GM23338 (cell line): Measurements from ENCODE around the gene ATP5IF1. TPM values are rescaled to one million over a fixed set of nuclear protein-coding genes. Genes with fewer than 3 reads are reported as not detected.

Experiments used
- ATAC-seq: fragments of 200-7000 bp; cut with Tn5 transposase; 3 replicates; pipeline ENCODE4 v1.9.1; 2020
- DNase-seq: peaks from one replicate; pipeline ENCODE4 v3.0.0-alpha.2; 2015; ENCODE audit warnings: low spot score
- H2AFZ ChIP-seq: fragments of 200-600 bp; sonication (generic); 2 replicates; pipeline ENCODE4 v1.8.0; 2016; ENCODE audit warnings: antibody characterized with exemption, mild to moderate bottlenecking, moderate library complexity
- H3F3A ChIP-seq: fragments of 200-600 bp; sonication (generic); replicated peaks from 2 replicates; pipeline ENCODE4 v1.8.0; 2017; ENCODE audit warnings: antibody characterized with exemption, mixed run types, low read depth
- H3K27ac ChIP-seq: fragments of 200-600 bp; sonication (generic); 2 replicates; pipeline ENCODE4 v1.6.1; 2016; ENCODE audit warnings: low read depth
- H3K27me3 ChIP-seq: fragments of 200-600 bp; sonication (generic); 2 replicates; pipeline ENCODE4 v1.8.0; 2016; ENCODE audit warnings: mild to moderate bottlenecking, mixed run types, moderate library complexity; ENCODE audit not compliant: insufficient read depth
- H3K36me3 ChIP-seq: fragments of 200-600 bp; sonication (generic); 2 replicates; pipeline ENCODE4 v1.8.0; 2016; ENCODE audit warnings: mild to moderate bottlenecking; ENCODE audit not compliant: insufficient read depth
- H3K4me1 ChIP-seq: fragments of 200-600 bp; sonication (generic); 2 replicates; pipeline ENCODE4 v1.8.0; 2016; ENCODE audit warnings: mild to moderate bottlenecking, moderate library complexity; ENCODE audit not compliant: insufficient read depth
- H3K4me2 ChIP-seq: fragments of 200-600 bp; sonication (generic); 2 replicates; pipeline ENCODE4 v1.7.1; 2017; ENCODE audit warnings: mixed run types
- H3K4me3 ChIP-seq: fragments of 200-600 bp; sonication (generic); 2 replicates; pipeline ENCODE4 v1.6.1; 2016; ENCODE audit warnings: mixed run types
- H3K79me2 ChIP-seq: fragments of 200-600 bp; sonication (generic); replicated peaks from 2 replicates; pipeline ENCODE4 v1.8.0; 2017; ENCODE audit warnings: mild to moderate bottlenecking; ENCODE audit not compliant: insufficient read depth
- H3K9me2 ChIP-seq: fragments of 200-600 bp; sonication (generic); 2 replicates; pipeline ENCODE4 v1.8.0; 2017; ENCODE audit not compliant: insufficient read depth
- H4K20me1 ChIP-seq: fragments of 200-600 bp; sonication (generic); replicated peaks from 2 replicates; pipeline ENCODE4 v1.8.0; 2017; ENCODE audit warnings: mild to moderate bottlenecking; ENCODE audit not compliant: insufficient read depth
- H3K27ac Mint-ChIP-seq: 2 replicates; pipeline ENCODE4 v1.8.0; 2020; ENCODE audit warnings: inconsistent platforms, mild to moderate bottlenecking, moderate library complexity, mixed read lengths
- H3K27me3 Mint-ChIP-seq: 3 replicates; pipeline ENCODE4 v1.8.0; 2022; ENCODE audit warnings: low read depth, mild to moderate bottlenecking, moderate library complexity, mixed read lengths, inconsistent platforms; ENCODE audit not compliant: insufficient read depth, poor library complexity
- H3K36me3 Mint-ChIP-seq: 3 replicates; pipeline ENCODE4 v1.8.0; 2021; ENCODE audit warnings: low read depth, mild to moderate bottlenecking, inconsistent platforms, moderate library complexity, mixed read lengths
- H3K4me1 Mint-ChIP-seq: 3 replicates; pipeline ENCODE4 v1.8.0; 2020; ENCODE audit warnings: mild to moderate bottlenecking, inconsistent platforms, mixed read lengths
- H3K4me3 Mint-ChIP-seq: 3 replicates; pipeline ENCODE4 v1.8.0; 2021; ENCODE audit warnings: moderate library complexity, mild to moderate bottlenecking, inconsistent platforms, mixed read lengths
- H3K9me3 Mint-ChIP-seq: 3 replicates; pipeline ENCODE4 v1.8.0; 2020; ENCODE audit warnings: moderate library complexity, mild to moderate bottlenecking, inconsistent platforms, mixed read lengths
- CTCF ChIP-seq, 2 experiments: fragments of 200-600 bp in 1 of 2; sonication (generic) in 1 of 2; conservative IDR thresholded peaks; 2 replicates each; pipeline versions ENCODE4 v1.5.1 to v1.6.1; 2016 to 2017; ENCODE audit warnings: antibody characterized with exemption in 2 of 2, low read depth in 2 of 2, mild to moderate bottlenecking in 2 of 2, moderate library complexity in 1 of 2
- EZH2 ChIP-seq: fragments of 200-600 bp; sonication (generic); IDR thresholded peaks from one replicate; pipeline ENCODE4 v1.8.0; 2017; ENCODE audit warnings: antibody characterized with exemption, mild to moderate bottlenecking, low read depth; ENCODE audit not compliant: unreplicated experiment
- REST ChIP-seq: IDR thresholded peaks from one replicate; pipeline ENCODE4 v1.6.1; 2018; ENCODE audit warnings: antibody characterized with exemption; ENCODE audit not compliant: unreplicated experiment
- ZNF331 ChIP-seq: fragments of 250-450 bp; sonication (Bioruptor Pico); IDR thresholded peaks from 2 replicates; pipeline ENCODE4 v1.5.0; 2020; ENCODE audit warnings: low read depth, mild to moderate bottlenecking, moderate library complexity
- ZNF462 ChIP-seq: fragments of 250-450 bp; sonication (Bioruptor Pico); IDR thresholded peaks from 2 replicates; pipeline ENCODE4 v1.5.0; 2020; ENCODE audit warnings: mild to moderate bottlenecking, moderate library complexity
- polyA plus RNA-seq: library from polyadenylated mRNA; unstranded; fragments of >200 nt; fragmentation: Nextera tagmentation; extraction: Ambion mirVana; gene quantifications from 2 replicates; pipeline ENCODE4 v1.2.1, GENCODE V29; 2016
- total RNA-seq: library from RNA; depleted of rRNA; stranded (reverse); fragments of >200 nt; shearing (Covaris generic); gene quantifications from 2 replicates; pipeline ENCODE4 v1.2.3, GENCODE V29; 2014

ATP5IF1 gene
- total and polyA plus RNA-seq, 2 experiments from 2014 or later = 230 to 1,325 TPM

GRCh38 chr1:28269529-28269928 lies 33.6 kb downstream of the ATP5IF1 start:
- peaks cover 37% of the 10 kb centered on the region for H3K36me3 ChIP-seq
- no peak for ATAC-seq
- H2AFZ ChIP-seq = no peak overlapping the region
- peaks cover 71% of the 10 kb centered on the region for H3K79me2 ChIP-seq
- H3K36me3 Mint-ChIP-seq = peaks cover 49% of the 10 kb centered on the region
- peaks cover 23% of the 10 kb centered on the region for H3K4me1 ChIP-seq
- H3K4me2 ChIP-seq = no peak overlapping the region
- H3K9me2 ChIP-seq = no peaks in the 10 kb centered on the region
- H3K27ac Mint-ChIP-seq = no peak overlapping the region
- H3K27me3 Mint-ChIP-seq = peaks cover 13% of the 10 kb centered on the region
- no peak for DNase-seq
- no peaks in the 10 kb centered on the region for H3K27me3 ChIP-seq
- no peak overlapping the region for H3K4me3 Mint-ChIP-seq
- H3F3A ChIP-seq = 0 out of 2 replicates have a peak, but pooled peaks cover 9% of the 10 kb centered on the region
- peak overlapping the region; percentile 86; the same call in 1 of the 2 replicates for H3K27ac ChIP-seq
- H3K9me3 Mint-ChIP-seq = no peaks in the 10 kb centered on the region
- peaks cover 35% of the 10 kb centered on the region for H3K4me1 Mint-ChIP-seq
- H3K4me3 ChIP-seq = no peak overlapping the region
- TF ChIP-seq EZH2 (no peak), CTCF (conservative IDR thresholded peaks at IDR 0.05; ENCODE audit: low read depth in 2 of 2) (no peak), REST (no peak), ZNF462 (CRISPR knock-in tag) (no peak), ZNF331 (no peak)
- peaks cover 51% of the 10 kb centered on the region for H4K20me1 ChIP-seq
